Tibial artery (tissue), 4 donors: ENCODE data around the gene PFKL.

Source experiments
- DNase-seq, 2 donors: peaks; one replicate each; pipeline ENCODE4 v3.0.0-alpha.2; 2019
- H3K27ac ChIP-seq, 2 donors: fragments of 200-600 bp; sonication (generic) in 1 of 2; 1 replicate in 1 of 2; 2 replicates in 1 of 2; pipeline ENCODE4 v1.5.1; 2018 to 2019; ENCODE audit warnings: mild to moderate bottlenecking in 1 of 2
- H3K27me3 ChIP-seq, 2 donors: fragments of 200-600 bp; sonication (generic) in 1 of 2; one replicate each; pipeline versions ENCODE4 v1.5.1 to v1.6.0; 2016 to 2019
- H3K36me3 ChIP-seq, 3 donors: fragments of 200-600 bp; sonication (generic) in 2 of 3; one replicate each; pipeline ENCODE4 v1.5.1; 2016 to 2019; ENCODE audit warnings: mild to moderate bottlenecking in 2 of 3
- H3K4me1 ChIP-seq, 4 donors: fragments of 200-600 bp; sonication (generic) in 2 of 4; 1 replicate in 3 of 4; 2 replicates in 1 of 4; pipeline ENCODE4 v1.5.1; 2016 to 2019
- H3K4me3 ChIP-seq, 2 donors: fragments of 200-600 bp; sonication (generic) in 1 of 2; 1 replicate in 1 of 2; 2 replicates in 1 of 2; pipeline ENCODE4 v1.5.1; 2018 to 2019; ENCODE audit warnings: mild to moderate bottlenecking in 2 of 2
- H3K9me3 ChIP-seq, 3 donors: fragments of 200-600 bp; sonication (generic) in 1 of 3; one replicate each; pipeline ENCODE4 v1.5.1; 2016 to 2019
- CTCF ChIP-seq, 2 experiments: fragments of 200-600 bp in 1 of 2; fragments of 450-650 bp in 1 of 2; IDR thresholded peaks; one replicate each; pipeline ENCODE4 v1.5.1; 2017 to 2019; ENCODE audit warnings: antibody characterized with exemption in 2 of 2, mild to moderate bottlenecking in 1 of 2, moderate library complexity in 1 of 2
- intact Hi-C: fragments of 100-400 bp; cut with DNase I; formaldehyde crosslinking; loops from one replicate; pipeline ENCODE4 v1.15.0; 2023; ENCODE audit warnings: low total_unique reads

PFKL gene

DNA sequence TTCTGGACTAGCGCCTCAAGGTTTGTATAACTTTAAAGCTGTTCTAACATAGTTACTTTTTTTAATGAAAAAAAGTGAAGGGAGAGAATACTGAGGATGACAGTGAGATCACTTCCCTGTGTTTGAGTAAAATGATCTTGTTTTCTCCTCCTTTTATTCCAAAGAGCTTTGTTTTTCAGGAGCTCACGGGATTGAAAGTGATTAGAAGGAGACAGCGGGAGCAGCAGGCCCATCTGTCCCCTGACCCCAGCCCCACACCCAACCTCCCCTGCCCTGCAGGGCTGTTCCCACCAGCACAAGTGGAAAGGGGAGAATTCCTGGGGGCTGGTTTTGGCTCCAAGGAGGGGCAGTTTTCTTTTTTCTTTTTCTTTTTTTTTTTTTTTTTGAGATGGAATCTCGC, 36.1 kb upstream of the PFKL start:
- Histone ChIP-seq H3K27me3 (peaks cover 0 to 26% of the 10 kb centered on the region in 2 donors), H3K27ac (no peak overlapping the region), H3K4me1 (no peaks in the 10 kb centered on the region), H3K9me3 (peaks cover 0 to 9% (median 0%) of the 10 kb centered on the region in 3 donors), H3K36me3 (no peaks in the 10 kb centered on the region), H3K4me3 (no peak overlapping the region)
- TF ChIP-seq CTCF (IDR thresholded peaks at IDR 0.05), result no peak
- DNase-seq, result no peak
- intact Hi-C loops, result no loop called here

GRCh38 chr21:44265734-44266270, 34.1 kb upstream of the PFKL start:
- no peak for DNase-seq
- Histone ChIP-seq H3K9me3 (no peaks in the 10 kb centered on the region), H3K36me3 (no peaks in the 10 kb centered on the region), H3K27ac (no peak overlapping the region), H3K27me3 (peaks cover 0 to 26% of the 10 kb centered on the region in 2 donors), H3K4me3 (no peak overlapping the region), H3K4me1 (no peaks in the 10 kb centered on the region)
- intact Hi-C loops, result no loop called here
- no peak for TF ChIP-seq CTCF (IDR thresholded peaks at IDR 0.05)

GRCh38 chr21:44267655-44268142, 32.2 kb upstream of the PFKL start:
- TF ChIP-seq CTCF (IDR thresholded peaks at IDR 0.05), result no peak
- DNase-seq, result no peak
- Histone ChIP-seq H3K4me3 (no peak overlapping the region), H3K9me3 (no peaks in the 10 kb centered on the region), H3K27ac (no peak overlapping the region), H3K36me3 (no peaks in the 10 kb centered on the region), H3K4me1 (no peaks in the 10 kb centered on the region), H3K27me3 (peaks cover 0 to 22% of the 10 kb centered on the region in 2 donors)
- intact Hi-C loops, result no loop called here

- H3K4me1 ChIP-seq, result no peaks in the 10 kb centered on the region
- no peak for DNase-seq
- intact Hi-C loops, result no loop called here
- H3K4me3 ChIP-seq, result no peak overlapping the region
- H3K9me3 ChIP-seq, result no peaks in the 10 kb centered on the region
- TF ChIP-seq CTCF (IDR thresholded peaks at IDR 0.05), result no peak
- no peak overlapping the region for H3K27ac ChIP-seq
- H3K27me3 ChIP-seq, result peaks cover 0 to 23% of the 10 kb centered on the region in 2 donors
- H3K36me3 ChIP-seq, result no peaks in the 10 kb centered on the region
Observed at GRCh38 chr21:44269090-44269489, 30.8 kb upstream of the PFKL start.

DNA sequence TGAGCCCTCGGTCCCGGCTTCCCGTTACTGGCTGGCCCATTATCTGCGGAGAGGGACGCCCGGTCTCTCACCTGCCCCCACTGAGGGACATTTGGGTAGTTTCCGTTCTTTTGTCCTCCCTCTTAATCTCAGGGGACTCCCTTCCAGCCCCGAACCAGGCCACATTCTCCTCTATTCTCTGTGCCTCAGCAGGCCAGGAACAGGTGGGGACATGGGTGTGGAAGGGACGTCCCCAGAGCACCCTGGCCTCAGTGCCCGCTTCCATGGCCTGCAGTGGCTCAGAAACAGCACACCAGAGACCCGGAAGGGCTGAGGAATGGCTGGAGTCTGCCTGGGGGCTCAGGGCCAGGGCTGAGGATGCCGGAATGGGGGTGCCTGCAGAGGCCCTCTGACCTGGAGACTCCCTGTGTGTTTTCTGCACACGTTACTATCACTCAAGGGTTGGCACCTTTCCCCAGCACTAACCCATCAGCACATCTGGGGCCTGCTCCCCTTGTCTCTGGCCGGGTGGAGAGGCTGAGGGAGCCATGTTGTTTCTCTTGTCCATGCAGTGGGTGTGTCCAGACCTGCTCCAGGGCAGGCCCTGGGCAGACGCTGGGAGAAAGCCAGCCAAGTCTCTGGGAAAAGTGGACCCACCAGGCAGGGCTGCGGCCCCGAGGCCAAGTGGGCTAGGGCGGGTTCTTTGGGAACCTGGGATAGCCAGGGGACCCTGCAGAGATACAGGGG, 28.1 kb upstream of the PFKL start:
- peaks cover 0 to 17% of the 10 kb centered on the region in 2 donors for H3K27me3 ChIP-seq
- TF ChIP-seq CTCF (IDR thresholded peaks at IDR 0.05), result no peak

More for the DNA sequence above, 28.1 kb upstream of the PFKL start:
- no peak overlapping the region for H3K27ac ChIP-seq
- no peak for DNase-seq
- peaks cover 0 to 3% (median 0%) of the 10 kb centered on the region in 3 donors for H3K9me3 ChIP-seq
- intact Hi-C loops, result no loop called here
- no peak overlapping the region for H3K4me3 ChIP-seq
- H3K36me3 ChIP-seq, result no peaks in the 10 kb centered on the region
- H3K4me1 ChIP-seq, result no peaks in the 10 kb centered on the region
